Measurements from ENCODE around the gene PIK3C2G.
"Not testable (repeated sequence)": the region's sequence is repeated elsewhere in the genome, so short reads cannot be mapped to it uniquely, and the experiment has no call there.

The PIK3C2G gene

DNA sequence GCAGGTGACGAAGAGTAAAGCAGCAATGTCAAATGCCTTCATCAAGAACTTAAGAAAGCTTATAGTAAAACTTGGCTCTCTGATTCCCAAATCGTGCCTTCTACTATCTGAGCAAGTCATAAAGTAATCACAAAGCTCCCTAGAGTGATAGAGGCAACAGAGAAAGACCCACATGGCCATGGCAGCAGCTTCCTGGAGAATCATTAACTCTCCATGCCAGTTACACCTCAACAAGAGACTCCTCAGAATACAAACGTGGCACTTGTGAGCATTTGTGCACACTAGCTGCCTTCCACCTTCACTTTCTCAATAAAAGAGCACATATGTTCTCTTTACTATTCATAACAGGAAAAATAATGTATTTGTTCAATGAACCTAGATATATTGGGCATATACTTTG, 428.5 kb downstream of the PIK3C2G start:
- H3K27ac ChIP-seq = no peak overlapping the region
- TF ChIP-seq, protein P1, sequence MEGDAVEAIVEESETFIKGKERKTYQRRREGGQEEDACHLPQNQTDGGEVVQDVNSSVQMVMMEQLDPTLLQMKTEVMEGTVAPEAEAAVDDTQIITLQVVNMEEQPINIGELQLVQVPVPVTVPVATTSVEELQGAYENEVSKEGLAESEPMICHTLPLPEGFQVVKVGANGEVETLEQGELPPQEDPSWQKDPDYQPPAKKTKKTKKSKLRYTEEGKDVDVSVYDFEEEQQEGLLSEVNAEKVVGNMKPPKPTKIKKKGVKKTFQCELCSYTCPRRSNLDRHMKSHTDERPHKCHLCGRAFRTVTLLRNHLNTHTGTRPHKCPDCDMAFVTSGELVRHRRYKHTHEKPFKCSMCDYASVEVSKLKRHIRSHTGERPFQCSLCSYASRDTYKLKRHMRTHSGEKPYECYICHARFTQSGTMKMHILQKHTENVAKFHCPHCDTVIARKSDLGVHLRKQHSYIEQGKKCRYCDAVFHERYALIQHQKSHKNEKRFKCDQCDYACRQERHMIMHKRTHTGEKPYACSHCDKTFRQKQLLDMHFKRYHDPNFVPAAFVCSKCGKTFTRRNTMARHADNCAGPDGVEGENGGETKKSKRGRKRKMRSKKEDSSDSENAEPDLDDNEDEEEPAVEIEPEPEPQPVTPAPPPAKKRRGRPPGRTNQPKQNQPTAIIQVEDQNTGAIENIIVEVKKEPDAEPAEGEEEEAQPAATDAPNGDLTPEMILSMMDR (IDR thresholded peaks at IDR 0.05) = no peak
- no peak for TF ChIP-seq ZFX (IDR thresholded peaks at IDR 0.05; ENCODE audit: borderline replicate concordance)

GRCh38 chr12:18690653-18691052, 429.3 kb downstream of the PIK3C2G start:
- TF ChIP-seq, protein P1 (IDR thresholded peaks at IDR 0.05) = no peak
- H3K27ac ChIP-seq = no peak overlapping the region

DNA sequence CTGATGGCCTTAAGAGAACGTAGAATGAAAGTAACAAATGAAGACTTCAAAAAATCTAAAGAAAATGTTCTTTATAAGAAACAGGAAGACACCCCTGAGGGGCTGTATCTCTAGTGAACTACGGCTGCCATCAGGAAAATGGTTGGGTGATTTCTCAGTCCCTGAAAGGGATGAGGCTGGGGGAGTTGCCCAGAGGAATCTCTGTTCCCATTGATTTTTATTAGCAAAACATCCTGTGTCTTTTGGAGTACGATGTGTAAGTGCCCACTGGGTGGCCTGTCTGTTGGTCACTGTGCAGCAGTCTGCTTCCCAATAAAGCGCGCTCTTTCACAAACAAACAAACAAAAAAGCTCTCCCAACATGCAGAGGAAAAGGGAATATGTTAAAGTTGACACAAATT, 432.7 kb downstream of the PIK3C2G start:
- not testable (repeated sequence) for H3K27ac ChIP-seq

GRCh38 chr12:18696971-18697602, 435.8 kb downstream of the PIK3C2G start:
- no peak overlapping the region for H3K27ac ChIP-seq
- TF ChIP-seq, protein P1 (IDR thresholded peaks at IDR 0.05) = no peak
- TF ChIP-seq ZFX (IDR thresholded peaks at IDR 0.05; ENCODE audit: borderline replicate concordance) = no peak
